ENCODE measurements around the gene TRIL.

DNA sequence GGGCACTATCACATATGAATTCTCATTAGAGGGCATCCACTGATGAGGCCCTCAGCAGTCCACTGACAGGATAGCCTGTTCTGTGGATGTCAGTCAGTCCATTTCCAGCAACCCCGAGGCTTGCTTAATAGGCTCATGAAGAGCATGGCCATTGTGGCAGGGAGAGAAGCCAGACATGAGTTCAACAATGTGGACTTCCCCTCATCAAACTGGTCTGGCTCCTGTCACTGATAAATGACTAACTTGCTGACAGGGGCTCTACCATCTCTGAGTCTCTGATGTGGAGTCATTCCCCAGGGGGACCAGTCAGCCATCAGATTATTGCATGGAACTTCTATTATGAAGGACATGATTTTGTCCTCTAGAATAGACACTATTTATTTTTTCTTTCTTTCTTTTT is 19.8 kb upstream of the TRIL start:
- TF ChIP-seq EP300 (IDR thresholded peaks at IDR 0.05; ENCODE audit: low read length) (no peak), ELF1 (tag; IDR thresholded peaks at IDR 0.05) (no peak), XRCC4 (IDR thresholded peaks at IDR 0.05; ENCODE audit: extremely low read depth, insufficient read depth, insufficient read length) (no peak), POLR2A (conservative IDR thresholded peaks at IDR 0.05) (no peak), SREBF1 (IDR thresholded peaks at IDR 0.05; ENCODE audit: borderline replicate concordance, low read depth, low read length) (no peak), SRF (CRISPR knock-in tag; IDR thresholded peaks at IDR 0.05) (no peak), FOXM1 (IDR thresholded peaks at IDR 0.05; ENCODE audit: low read depth) (no peak), FOXM1 (CRISPR knock-in tag; IDR thresholded peaks at IDR 0.05; ENCODE audit: low read depth) (no peak), MAFF (IDR thresholded peaks at IDR 0.05; ENCODE audit: low read length) (no peak), EGR1 (conservative IDR thresholded peaks at IDR 0.05) (no peak), JUND (IDR thresholded peaks at IDR 0.05; ENCODE audit: borderline replicate concordance, low read depth, low read length) (no peak), JUND (tag; IDR thresholded peaks at IDR 0.05; ENCODE audit: borderline replicate concordance, low read depth, low read length) (no peak), POLR2AphosphoS5 (IDR thresholded peaks at IDR 0.05; ENCODE audit: control insufficient read depth, insufficient read depth, low read depth, low read length) (no peak)
- TF ChIP-seq, protein P1, sequence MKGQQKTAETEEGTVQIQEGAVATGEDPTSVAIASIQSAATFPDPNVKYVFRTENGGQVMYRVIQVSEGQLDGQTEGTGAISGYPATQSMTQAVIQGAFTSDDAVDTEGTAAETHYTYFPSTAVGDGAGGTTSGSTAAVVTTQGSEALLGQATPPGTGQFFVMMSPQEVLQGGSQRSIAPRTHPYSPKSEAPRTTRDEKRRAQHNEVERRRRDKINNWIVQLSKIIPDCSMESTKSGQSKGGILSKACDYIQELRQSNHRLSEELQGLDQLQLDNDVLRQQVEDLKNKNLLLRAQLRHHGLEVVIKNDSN (CRISPR knock-in tag; IDR thresholded peaks at IDR 0.05): no peak
- TF ChIP-seq, protein P2, sequence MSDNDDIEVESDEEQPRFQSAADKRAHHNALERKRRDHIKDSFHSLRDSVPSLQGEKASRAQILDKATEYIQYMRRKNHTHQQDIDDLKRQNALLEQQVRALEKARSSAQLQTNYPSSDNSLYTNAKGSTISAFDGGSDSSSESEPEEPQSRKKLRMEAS (CRISPR knock-in tag; IDR thresholded peaks at IDR 0.05): no peak

All from K562 (cell line).